ENCODE measurements around the gene MANSC1.

DNA sequence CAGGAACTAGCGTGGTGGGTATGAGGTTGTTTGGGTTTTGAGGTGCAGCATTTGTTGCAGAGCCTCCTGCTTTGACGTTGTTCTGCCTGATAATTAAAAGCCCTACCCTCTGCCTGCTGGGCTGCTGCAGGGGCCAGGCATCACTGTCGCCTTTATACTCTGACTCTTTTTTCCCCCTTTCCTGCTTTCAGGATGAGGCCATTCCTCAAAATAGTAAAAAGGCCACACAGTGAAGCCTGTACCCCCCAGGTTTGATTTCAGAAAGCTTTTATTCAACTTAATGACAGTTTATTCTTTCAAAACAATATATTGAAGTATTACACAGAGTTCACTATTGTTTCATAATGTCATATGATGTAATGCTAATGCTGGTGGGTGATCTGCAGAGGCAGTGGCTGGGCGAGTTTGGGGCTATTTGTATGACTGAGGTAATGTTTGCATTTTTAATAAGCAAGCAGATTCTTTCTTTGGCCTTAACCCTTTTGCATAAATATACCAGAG lies 15.9 kb upstream of the MANSC1 start:
- TF ChIP-seq, protein P1, sequence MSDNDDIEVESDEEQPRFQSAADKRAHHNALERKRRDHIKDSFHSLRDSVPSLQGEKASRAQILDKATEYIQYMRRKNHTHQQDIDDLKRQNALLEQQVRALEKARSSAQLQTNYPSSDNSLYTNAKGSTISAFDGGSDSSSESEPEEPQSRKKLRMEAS (IDR thresholded peaks at IDR 0.05; ENCODE audit: insufficient read depth, insufficient read length) = no peak
- TF ChIP-seq, protein P2, sequence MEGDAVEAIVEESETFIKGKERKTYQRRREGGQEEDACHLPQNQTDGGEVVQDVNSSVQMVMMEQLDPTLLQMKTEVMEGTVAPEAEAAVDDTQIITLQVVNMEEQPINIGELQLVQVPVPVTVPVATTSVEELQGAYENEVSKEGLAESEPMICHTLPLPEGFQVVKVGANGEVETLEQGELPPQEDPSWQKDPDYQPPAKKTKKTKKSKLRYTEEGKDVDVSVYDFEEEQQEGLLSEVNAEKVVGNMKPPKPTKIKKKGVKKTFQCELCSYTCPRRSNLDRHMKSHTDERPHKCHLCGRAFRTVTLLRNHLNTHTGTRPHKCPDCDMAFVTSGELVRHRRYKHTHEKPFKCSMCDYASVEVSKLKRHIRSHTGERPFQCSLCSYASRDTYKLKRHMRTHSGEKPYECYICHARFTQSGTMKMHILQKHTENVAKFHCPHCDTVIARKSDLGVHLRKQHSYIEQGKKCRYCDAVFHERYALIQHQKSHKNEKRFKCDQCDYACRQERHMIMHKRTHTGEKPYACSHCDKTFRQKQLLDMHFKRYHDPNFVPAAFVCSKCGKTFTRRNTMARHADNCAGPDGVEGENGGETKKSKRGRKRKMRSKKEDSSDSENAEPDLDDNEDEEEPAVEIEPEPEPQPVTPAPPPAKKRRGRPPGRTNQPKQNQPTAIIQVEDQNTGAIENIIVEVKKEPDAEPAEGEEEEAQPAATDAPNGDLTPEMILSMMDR (IDR thresholded peaks at IDR 0.05; ENCODE audit: extremely low read depth in 1 of 2, insufficient read depth in 1 of 2, low read depth in 1 of 2, low read length in 2 of 2) = no peak

All from endothelial cell of umbilical vein (primary cell).